H1 (cell line): ENCODE data around the gene BAK1. TPM values are rescaled to one million over a fixed set of nuclear protein-coding genes. Genes with fewer than 3 reads are reported as not detected.

Source experiments
- CBX5 ChIP-seq: fragments of 300-800, 300-1000 bp; sonication (generic); IDR thresholded peaks from 2 replicates; pipeline ENCODE4 v1.7.1; 2016; ENCODE audit warnings: antibody characterized with exemption, low read length, low read depth
- RBBP5 ChIP-seq: IDR thresholded peaks from 2 replicates; pipeline ENCODE4 v1.7.1; 2012; ENCODE audit warnings: low read depth, mild to moderate bottlenecking, inconsistent platforms, low read length, moderate library complexity, borderline replicate concordance
- TAF1 ChIP-seq: IDR thresholded peaks from 2 replicates; pipeline ENCODE4 v1.6.1; 2011; ENCODE audit warnings: mild to moderate bottlenecking, low read depth, low read length
- polyA plus RNA-seq, 7 experiments: library from polyadenylated mRNA; depleted of rRNA in 3 of 7; stranded (reverse) in 5 of 7; unstranded in 2 of 7; fragments of >200 nt in 5 of 7; fragments of 200-250 nt in 2 of 7; gene quantifications; 1 replicate in 5 of 7; 2 replicates in 1 of 7; 4 replicates in 1 of 7; pipeline versions ENCODE4 v1.2.1 to v1.2.3, GENCODE V29; 2011 to 2013; ENCODE audit warnings: missing spikeins in 2 of 7, mixed read lengths in 2 of 7
- total RNA-seq: library from RNA; stranded (reverse); fragmentation: NEBNext Ultra II Directional; extraction: Animal tissue kit (Norgen Biotek cat#: 25700); gene quantifications from 2 replicates; pipeline ENCODE4 v1.2.1, GENCODE V29; 2021

The BAK1 gene
- total and polyA plus RNA-seq, 2 of the 8 experiments (the other 6 are each of a cell fraction or from before 2014, with no cell fraction given), result 43.3 to 43.4 TPM

GRCh38 chr6:33577718-33578117 lies 2.4 kb downstream of the BAK1 start (continued):
- TF ChIP-seq CBX5, result no peak
- no peak for TF ChIP-seq RBBP5
- no peak for TF ChIP-seq TAF1
